Fibroblast of mammary gland (primary cell): ENCODE data around the gene TTC22.
A peak's percentile ranks its signal among the peaks of the same experiment; 100 is the strongest.

Experiments
- DNase-seq: peaks from one replicate; pipeline ENCODE4 v3.0.0-alpha.2; 2010; ENCODE audit warnings: low read depth
- H3K4me3 ChIP-seq: 2 replicates; pipeline ENCODE4 v1.5.1; 2011; ENCODE audit warnings: low read depth, mild to moderate bottlenecking, low read length, moderate library complexity; ENCODE audit not compliant: control insufficient read depth
- TF ChIP-seq, protein P1 (sequence below): conservative IDR thresholded peaks from 2 replicates; pipeline ENCODE4 v1.5.1; 2011; ENCODE audit warnings: low read depth, low read length, inconsistent platforms; ENCODE audit not compliant: control insufficient read depth, insufficient read depth

TTC22 gene

DNA sequence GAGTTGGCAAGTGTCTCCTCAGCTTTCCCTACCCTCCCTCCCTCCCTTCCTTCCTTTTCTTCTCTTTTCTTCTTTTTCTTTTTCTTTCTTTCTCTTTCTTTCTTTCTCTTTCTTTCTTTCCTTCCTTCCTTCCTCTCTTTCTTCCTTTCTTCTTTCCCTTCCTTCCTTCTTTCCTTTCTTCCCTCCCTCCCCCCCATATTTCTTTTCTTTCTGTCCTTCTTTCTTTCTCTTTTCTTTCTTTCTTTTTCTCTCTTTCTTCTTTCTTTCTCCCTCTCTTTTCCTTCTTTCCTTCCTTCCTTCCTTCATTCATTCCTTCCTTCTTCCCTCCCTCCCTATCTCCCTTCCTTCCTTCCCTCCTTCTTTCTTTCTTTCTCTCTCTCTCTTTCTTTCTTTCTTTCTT lies 18.6 kb upstream of the TTC22 start:
- no peak for DNase-seq
- H3K4me3 ChIP-seq = no peak overlapping the region
- TF ChIP-seq, protein P1, sequence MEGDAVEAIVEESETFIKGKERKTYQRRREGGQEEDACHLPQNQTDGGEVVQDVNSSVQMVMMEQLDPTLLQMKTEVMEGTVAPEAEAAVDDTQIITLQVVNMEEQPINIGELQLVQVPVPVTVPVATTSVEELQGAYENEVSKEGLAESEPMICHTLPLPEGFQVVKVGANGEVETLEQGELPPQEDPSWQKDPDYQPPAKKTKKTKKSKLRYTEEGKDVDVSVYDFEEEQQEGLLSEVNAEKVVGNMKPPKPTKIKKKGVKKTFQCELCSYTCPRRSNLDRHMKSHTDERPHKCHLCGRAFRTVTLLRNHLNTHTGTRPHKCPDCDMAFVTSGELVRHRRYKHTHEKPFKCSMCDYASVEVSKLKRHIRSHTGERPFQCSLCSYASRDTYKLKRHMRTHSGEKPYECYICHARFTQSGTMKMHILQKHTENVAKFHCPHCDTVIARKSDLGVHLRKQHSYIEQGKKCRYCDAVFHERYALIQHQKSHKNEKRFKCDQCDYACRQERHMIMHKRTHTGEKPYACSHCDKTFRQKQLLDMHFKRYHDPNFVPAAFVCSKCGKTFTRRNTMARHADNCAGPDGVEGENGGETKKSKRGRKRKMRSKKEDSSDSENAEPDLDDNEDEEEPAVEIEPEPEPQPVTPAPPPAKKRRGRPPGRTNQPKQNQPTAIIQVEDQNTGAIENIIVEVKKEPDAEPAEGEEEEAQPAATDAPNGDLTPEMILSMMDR = no peak

DNA sequence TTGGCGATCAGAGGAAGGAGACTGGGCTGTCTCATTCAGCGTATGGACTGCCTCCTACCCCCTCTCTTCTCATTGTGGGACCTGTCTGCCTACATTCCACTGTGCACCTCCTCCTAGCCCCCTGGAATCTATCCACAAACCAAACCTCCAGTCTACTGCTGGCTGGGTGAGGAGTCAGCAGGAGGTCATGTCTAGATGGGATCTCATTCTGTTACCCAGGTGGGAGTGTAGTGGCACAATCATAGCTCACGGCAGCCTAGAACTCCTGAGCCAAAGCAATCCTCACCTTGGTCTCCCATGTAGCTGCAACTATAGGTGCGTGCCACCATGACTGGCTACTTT lies 18.0 kb upstream of the TTC22 start:
- H3K4me3 ChIP-seq = no peak overlapping the region
- DNase-seq = no peak
- TF ChIP-seq, protein P1 = no peak

- TF ChIP-seq, protein P1 = no peak
- no peak overlapping the region for H3K4me3 ChIP-seq
These were observed 17.5 kb upstream of the TTC22 start for GRCh38 chr1:54818461-54819194.

DNA sequence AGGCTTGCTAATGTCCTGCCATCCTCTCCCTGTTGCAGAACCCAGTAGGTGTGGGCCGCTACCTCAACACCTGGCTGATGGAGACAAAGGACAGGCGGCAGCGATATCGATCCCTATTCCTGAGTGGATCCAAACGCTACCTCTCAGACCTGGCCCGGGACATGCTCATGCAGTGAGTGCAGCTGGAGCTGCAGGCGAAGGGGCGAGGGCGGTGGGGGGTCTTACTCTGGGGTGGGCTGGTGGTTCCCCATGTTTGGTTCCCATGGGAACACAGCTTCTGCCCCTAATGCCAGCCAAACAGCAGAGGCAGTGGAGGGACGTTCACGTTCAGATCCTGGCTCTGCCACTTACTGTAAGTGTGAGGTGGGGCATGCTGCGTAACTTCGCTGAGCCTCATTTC lies 15.8 kb upstream of the TTC22 start:
- no peak overlapping the region for H3K4me3 ChIP-seq
- TF ChIP-seq, protein P1 = no peak
- DNase-seq = no peak

More at GRCh38 chr1:54818461-54819194, 17.5 kb upstream of the TTC22 start:
- DNase-seq = peak; percentile 14

DNA sequence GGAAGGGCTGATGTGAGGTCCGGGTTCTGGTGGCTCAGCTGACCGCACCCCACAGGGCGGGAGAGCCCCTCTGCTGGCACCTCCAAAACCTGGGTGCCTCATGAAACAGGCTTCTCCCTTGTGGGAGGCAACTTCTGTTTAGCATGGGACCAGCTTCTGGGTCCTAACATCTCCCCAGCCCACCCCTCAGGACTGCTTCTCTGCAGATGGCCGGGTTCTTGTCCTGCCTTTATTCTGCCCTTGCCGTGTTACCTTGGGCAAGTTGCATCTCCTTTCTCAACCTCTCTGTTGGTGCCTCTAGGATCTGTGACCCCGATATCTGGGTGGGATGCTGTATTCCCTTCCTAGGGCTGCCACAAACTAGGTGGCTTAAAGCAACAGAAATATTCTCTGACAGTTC lies 15.0 kb upstream of the TTC22 start:
- no peak for DNase-seq
- no peak overlapping the region for H3K4me3 ChIP-seq
- TF ChIP-seq, protein P1 = no peak

DNA sequence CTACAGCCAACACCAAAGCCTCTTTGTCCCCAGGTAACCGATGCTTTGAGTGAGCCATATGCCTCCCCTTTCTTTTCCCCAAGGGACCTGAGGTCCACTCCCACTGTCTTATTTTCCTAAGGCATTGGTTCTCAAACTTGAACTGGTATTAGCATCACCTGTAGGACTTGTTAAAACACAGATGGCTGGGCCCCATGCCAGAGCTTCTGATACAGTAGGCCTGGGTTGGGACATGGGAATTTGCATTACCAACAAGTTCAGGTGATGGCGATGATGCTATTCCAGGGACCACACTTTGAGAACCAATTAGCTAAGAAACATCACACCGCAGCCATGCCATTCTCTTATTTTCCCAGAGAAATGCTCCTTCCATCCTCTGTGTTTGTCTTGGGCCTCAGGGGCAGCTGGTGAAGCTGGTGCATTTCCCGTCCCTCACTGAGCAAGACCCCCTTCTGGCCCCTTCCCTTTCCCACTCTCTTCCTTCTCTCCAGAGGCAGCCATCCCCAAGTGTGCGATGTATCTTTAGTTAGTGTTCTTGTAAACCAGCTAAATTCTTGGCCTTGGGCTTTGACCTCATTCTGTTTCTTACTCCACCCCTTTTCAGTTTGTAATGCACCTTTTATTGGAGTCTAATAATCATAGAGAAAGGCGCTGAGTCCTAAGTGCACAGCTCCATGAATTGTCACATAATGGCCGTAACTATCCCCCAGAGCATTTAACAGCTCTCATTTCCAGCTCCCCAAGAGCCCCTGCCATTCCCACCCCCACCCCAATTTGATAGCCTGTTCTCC lies 14.2 kb upstream of the TTC22 start:
- H3K4me3 ChIP-seq = no peak overlapping the region
- TF ChIP-seq, protein P1 = no peak
- no peak for DNase-seq
